Kidney epithelial cell (primary cell): Measurements from ENCODE around the gene PTPN2. TPM values are rescaled to one million over a fixed set of nuclear protein-coding genes. Genes with fewer than 3 reads are reported as not detected.
A peak's percentile ranks its signal among the peaks of the same experiment; 100 is the strongest.

Experiments used
- DNase-seq: peaks from one replicate; pipeline ENCODE4 v3.0.0-alpha.2; 2010; ENCODE audit warnings: low read depth
- H3K27me3 ChIP-seq: 2 replicates; pipeline ENCODE4 v1.6.0; 2011; ENCODE audit warnings: low read length; ENCODE audit not compliant: control insufficient read depth, insufficient read depth
- H3K36me3 ChIP-seq: 2 replicates; pipeline ENCODE4 v1.5.1; 2011; ENCODE audit warnings: low read length; ENCODE audit not compliant: control insufficient read depth, insufficient read depth
- H3K4me3 ChIP-seq: 2 replicates; pipeline ENCODE4 v1.5.1; 2011; ENCODE audit warnings: low read depth, mild to moderate bottlenecking, control low read depth, low read length
- CTCF ChIP-seq: IDR thresholded peaks from 2 replicates; pipeline ENCODE4 v1.5.1; 2011; ENCODE audit warnings: mild to moderate bottlenecking, moderate library complexity, low read length, control low read depth, inconsistent platforms; ENCODE audit not compliant: insufficient read depth, poor library complexity, severe bottlenecking
- total RNA-seq: library from RNA; depleted of rRNA; stranded (reverse); fragments of >200 nt; gene quantifications from 2 replicates; pipeline ENCODE4 v1.2.3, GENCODE V29; 2015

PTPN2 gene
- 28.2 and 38.5 TPM in 2 replicates for total RNA-seq

GRCh38 chr18:12883684-12884405, at the start of gene PTPN2:
Gene PTPN2 (minus strand): TSS chr18:12884237. CDS start chr18:12884141, 96 bp downstream.
- no peaks in the 10 kb centered on the region for H3K27me3 ChIP-seq
- H3K4me3 ChIP-seq, result peak within 1 kb of the TSS; percentile 88
- no peak for TF ChIP-seq CTCF
- H3K36me3 ChIP-seq, result no peaks in the 10 kb centered on the region
- DNase-seq, result peak; percentile 81

GRCh38 chr18:12933327-12933726, 49.3 kb upstream of the PTPN2 start:
- Histone ChIP-seq H3K4me3 (no peak overlapping the region), H3K27me3 (no peaks in the 10 kb centered on the region), H3K36me3 (no peaks in the 10 kb centered on the region)
- no peak for TF ChIP-seq CTCF
- DNase-seq, result no peak

GRCh38 chr18:12930908-12931307, 46.9 kb upstream of the PTPN2 start:
- H3K4me3 ChIP-seq, result no peak overlapping the region
- no peak for DNase-seq
- H3K27me3 ChIP-seq, result no peaks in the 10 kb centered on the region
- TF ChIP-seq CTCF, result no peak
- H3K36me3 ChIP-seq, result no peaks in the 10 kb centered on the region

GRCh38 chr18:12930376-12930775, 46.3 kb upstream of the PTPN2 start:
- Histone ChIP-seq H3K27me3 (no peaks in the 10 kb centered on the region), H3K4me3 (no peak overlapping the region), H3K36me3 (no peaks in the 10 kb centered on the region)
- no peak for DNase-seq
- TF ChIP-seq CTCF, result no peak

GRCh38 chr18:12929477-12930083, 45.5 kb upstream of the PTPN2 start:
- Histone ChIP-seq H3K27me3 (no peaks in the 10 kb centered on the region), H3K36me3 (no peaks in the 10 kb centered on the region), H3K4me3 (no peak overlapping the region)
- no peak for DNase-seq
- no peak for TF ChIP-seq CTCF

GRCh38 chr18:12928641-12929040, 44.6 kb upstream of the PTPN2 start:
- DNase-seq, result no peak
- H3K4me3 ChIP-seq, result no peak overlapping the region
- H3K27me3 ChIP-seq, result no peaks in the 10 kb centered on the region
- no peak for TF ChIP-seq CTCF
- no peaks in the 10 kb centered on the region for H3K36me3 ChIP-seq
